Measurements from ENCODE around the gene CTBP1.

Gene CTBP1

GRCh38 chr4:1227816-1228215, 21.1 kb downstream of the CTBP1 start:
- Histone ChIP-seq H3K27me3 (replicated peaks; ENCODE audit: control insufficient read depth, insufficient read depth, low read length) (no peaks in the 10 kb centered on the region), H3K36me3 (ENCODE audit: control insufficient read depth, insufficient read depth, low read length) (peaks cover 60% of the 10 kb centered on the region), H3K4me3 (replicated peaks; ENCODE audit: low read depth, low read length) (no peak overlapping the region)
- DNase-seq (ENCODE audit: extremely low read depth, insufficient read length): no peak
- no peak for TF ChIP-seq CTCF (IDR thresholded peaks at IDR 0.05; ENCODE audit: insufficient read depth, low read length, poor library complexity, severe bottlenecking)

- Histone ChIP-seq H3K4me3 (replicated peaks; ENCODE audit: low read depth, low read length) (no peak overlapping the region), H3K36me3 (ENCODE audit: control insufficient read depth, insufficient read depth, low read length) (peaks cover 57% of the 10 kb centered on the region), H3K27me3 (replicated peaks; ENCODE audit: control insufficient read depth, insufficient read depth, low read length) (no peaks in the 10 kb centered on the region)
- DNase-seq (ENCODE audit: extremely low read depth, insufficient read length): no peak
- TF ChIP-seq CTCF (IDR thresholded peaks at IDR 0.05; ENCODE audit: insufficient read depth, low read length, poor library complexity, severe bottlenecking): no peak
Observed at GRCh38 chr4:1226598-1226997, 22.3 kb downstream of the CTBP1 start.

DNA sequence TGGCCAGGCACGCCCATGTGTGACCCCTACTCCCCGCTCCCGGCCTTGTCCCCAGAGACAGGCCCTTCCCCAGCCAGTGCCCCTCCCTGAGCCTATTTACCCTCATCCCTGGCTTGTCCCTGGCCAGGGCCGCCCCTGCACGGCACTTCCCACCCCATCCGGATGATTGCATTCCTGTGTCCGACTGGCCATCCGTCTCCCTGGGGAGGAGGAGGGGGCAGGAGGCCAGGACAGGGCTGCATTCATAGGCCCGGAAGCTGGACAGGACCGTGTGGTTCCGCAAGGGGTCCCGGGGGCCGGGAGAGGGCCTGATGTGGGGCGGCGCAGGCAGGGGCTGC, 22.8 kb downstream of the CTBP1 start:
- Histone ChIP-seq H3K4me3 (replicated peaks; ENCODE audit: low read depth, low read length) (no peak overlapping the region), H3K27me3 (replicated peaks; ENCODE audit: control insufficient read depth, insufficient read depth, low read length) (no peaks in the 10 kb centered on the region), H3K36me3 (ENCODE audit: control insufficient read depth, insufficient read depth, low read length) (peaks cover 52% of the 10 kb centered on the region)
- no peak for TF ChIP-seq CTCF (IDR thresholded peaks at IDR 0.05; ENCODE audit: insufficient read depth, low read length, poor library complexity, severe bottlenecking)
- DNase-seq (ENCODE audit: extremely low read depth, insufficient read length): no peak

DNA sequence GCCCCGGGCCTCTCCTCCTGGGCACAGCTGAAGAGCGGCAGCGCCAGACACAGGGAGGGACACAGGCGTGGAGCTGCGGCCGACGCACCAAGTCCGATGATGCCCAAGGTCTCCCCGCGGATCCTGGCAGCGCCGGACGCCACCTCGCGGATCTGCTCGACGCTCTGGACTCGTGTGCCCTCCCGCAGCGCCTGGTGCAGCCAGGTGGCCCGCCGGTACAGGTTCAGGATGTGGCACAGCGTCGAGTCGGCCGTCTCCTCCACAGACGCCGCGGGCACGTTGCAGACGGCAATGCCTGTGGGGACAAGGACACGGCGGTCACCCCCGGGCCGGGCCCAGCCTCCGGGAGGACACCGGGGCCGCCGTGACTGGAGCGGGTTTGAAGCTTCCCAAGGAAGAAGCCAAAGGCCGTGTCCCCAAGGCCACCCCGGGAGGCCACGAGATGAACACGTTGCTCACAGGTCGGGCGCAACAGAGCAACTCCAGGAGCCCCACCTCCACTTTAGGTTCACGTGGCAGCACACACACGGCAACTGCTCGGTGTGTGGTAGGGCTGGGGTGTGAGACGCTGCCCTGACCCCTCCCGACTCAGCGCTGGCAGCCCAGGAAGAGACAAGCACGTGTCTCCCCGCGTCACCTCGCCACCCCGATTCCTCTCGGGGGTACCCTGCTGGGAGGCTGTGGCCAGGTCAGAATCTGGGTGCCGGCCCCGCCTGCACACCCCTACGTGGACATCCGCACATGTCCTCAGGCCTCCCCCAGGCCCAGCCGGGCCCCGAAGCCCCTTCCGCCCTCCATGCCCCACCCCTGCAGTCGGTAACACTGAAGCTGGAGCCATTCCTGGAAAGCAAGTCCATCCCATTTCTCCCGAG, 23.4 kb downstream of the CTBP1 start:
- no peak for DNase-seq (ENCODE audit: extremely low read depth, insufficient read length)
- Histone ChIP-seq H3K36me3 (ENCODE audit: control insufficient read depth, insufficient read depth, low read length) (peaks cover 47% of the 10 kb centered on the region), H3K27me3 (replicated peaks; ENCODE audit: control insufficient read depth, insufficient read depth, low read length) (no peaks in the 10 kb centered on the region)

GRCh38 chr4:1223841-1224809, 24.8 kb downstream of the CTBP1 start:
- TF ChIP-seq CTCF (IDR thresholded peaks at IDR 0.05; ENCODE audit: insufficient read depth, low read length, poor library complexity, severe bottlenecking): no peak
- H3K36me3 ChIP-seq (ENCODE audit: control insufficient read depth, insufficient read depth, low read length): peaks cover 37% of the 10 kb centered on the region

More for the DNA sequence above, 23.4 kb downstream of the CTBP1 start:
- TF ChIP-seq CTCF (IDR thresholded peaks at IDR 0.05; ENCODE audit: insufficient read depth, low read length, poor library complexity, severe bottlenecking): no peak
- no peak overlapping the region for H3K4me3 ChIP-seq (replicated peaks; ENCODE audit: low read depth, low read length)

More at GRCh38 chr4:1223841-1224809, 24.8 kb downstream of the CTBP1 start:
- no peak for DNase-seq (ENCODE audit: extremely low read depth, insufficient read length)
- H3K4me3 ChIP-seq (replicated peaks; ENCODE audit: low read depth, low read length): no peak overlapping the region
- no peaks in the 10 kb centered on the region for H3K27me3 ChIP-seq (replicated peaks; ENCODE audit: control insufficient read depth, insufficient read depth, low read length)
